H1 (cell line): ENCODE measurements around the gene TNFSF11. TPM values are rescaled to one million over a fixed set of nuclear protein-coding genes. Genes with fewer than 3 reads are reported as not detected.

ENCODE experiments used
- BRCA1 ChIP-seq: IDR thresholded peaks from 2 replicates; pipeline ENCODE4 v1.6.1; 2012; ENCODE audit warnings: low read depth, low read length, improper control_type of control experiment
- CBX5 ChIP-seq: fragments of 300-800, 300-1000 bp; sonication (generic); IDR thresholded peaks from 2 replicates; pipeline ENCODE4 v1.7.1; 2016; ENCODE audit warnings: antibody characterized with exemption, low read length, low read depth
- CREB1 ChIP-seq: IDR thresholded peaks from 2 replicates; pipeline ENCODE4 v1.6.1; 2012; ENCODE audit warnings: inconsistent platforms
- HDAC2 ChIP-seq, 2 experiments: fragments of 300-600 bp in 1 of 2; sonication (generic) in 1 of 2; IDR thresholded peaks; 2 replicates each; pipeline ENCODE4 v1.6.1; 2011 to 2012; ENCODE audit warnings: low read depth in 2 of 2, low read length in 2 of 2, mild to moderate bottlenecking in 2 of 2, moderate library complexity in 2 of 2, borderline replicate concordance in 1 of 2, inconsistent platforms in 1 of 2
- RFX5 ChIP-seq: IDR thresholded peaks from 2 replicates; pipeline ENCODE4 v1.6.1; 2011; ENCODE audit warnings: low read depth, low read length, improper control_type of control experiment, borderline replicate concordance
- RXRA ChIP-seq: IDR thresholded peaks from 2 replicates; pipeline ENCODE4 v1.6.1; 2011; ENCODE audit warnings: low read depth, mild to moderate bottlenecking, low read length, moderate library complexity; ENCODE audit not compliant: insufficient read depth
- polyA plus RNA-seq, 7 experiments: library from polyadenylated mRNA; depleted of rRNA in 3 of 7; stranded (reverse) in 5 of 7; unstranded in 2 of 7; fragments of >200 nt in 5 of 7; fragments of 200-250 nt in 2 of 7; gene quantifications; 1 replicate in 5 of 7; 2 replicates in 1 of 7; 4 replicates in 1 of 7; pipeline versions ENCODE4 v1.2.1 to v1.2.3, GENCODE V29; 2011 to 2013; ENCODE audit warnings: missing spikeins in 2 of 7, mixed read lengths in 2 of 7
- total RNA-seq: library from RNA; stranded (reverse); fragmentation: NEBNext Ultra II Directional; extraction: Animal tissue kit (Norgen Biotek cat#: 25700); gene quantifications from 2 replicates; pipeline ENCODE4 v1.2.1, GENCODE V29; 2021
- TF ChIP-seq, protein P1 (sequence below): IDR thresholded peaks from 2 replicates; pipeline ENCODE4 v1.6.1; 2011; ENCODE audit warnings: low read depth, mild to moderate bottlenecking, low read length; ENCODE audit not compliant: insufficient read depth

TNFSF11 gene
- total and polyA plus RNA-seq, 2 of the 8 experiments (the other 6 are each of a cell fraction or from before 2014, with no cell fraction given) = 9.3 to 12.0 TPM

DNA sequence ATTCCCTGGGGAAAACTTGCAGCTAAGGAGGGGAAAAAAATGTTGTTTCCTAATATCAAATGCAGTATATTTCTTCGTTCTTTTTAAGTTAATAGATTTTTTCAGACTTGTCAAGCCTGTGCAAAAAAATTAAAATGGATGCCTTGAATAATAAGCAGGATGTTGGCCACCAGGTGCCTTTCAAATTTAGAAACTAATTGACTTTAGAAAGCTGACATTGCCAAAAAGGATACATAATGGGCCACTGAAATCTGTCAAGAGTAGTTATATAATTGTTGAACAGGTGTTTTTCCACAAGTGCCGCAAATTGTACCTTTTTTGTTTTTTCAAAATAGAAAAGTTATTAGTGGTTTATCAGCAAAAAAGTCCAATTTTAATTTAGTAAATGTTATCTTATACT lies 33.6 kb downstream of the TNFSF11 start (continued):
- TF ChIP-seq RFX5 = no peak
- TF ChIP-seq HDAC2 (IDR thresholded peaks at IDR 0.05; ENCODE audit: borderline replicate concordance in 1 of 2, low read depth in 2 of 2, low read length in 2 of 2) = no peak
- TF ChIP-seq CBX5 = no peak
- TF ChIP-seq, protein P1, sequence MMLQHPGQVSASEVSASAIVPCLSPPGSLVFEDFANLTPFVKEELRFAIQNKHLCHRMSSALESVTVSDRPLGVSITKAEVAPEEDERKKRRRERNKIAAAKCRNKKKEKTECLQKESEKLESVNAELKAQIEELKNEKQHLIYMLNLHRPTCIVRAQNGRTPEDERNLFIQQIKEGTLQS = no peak
- no peak for TF ChIP-seq BRCA1
- TF ChIP-seq RXRA = no peak
- TF ChIP-seq CREB1 = no peak
